OCI-LY1 (cell line): ENCODE results near the gene ZZZ3.
"Not testable (repeated sequence)": the region's sequence is repeated elsewhere in the genome, so short reads cannot be mapped to it uniquely, and the experiment has no call there.

Source experiments
- H2AFZ ChIP-seq: fragments of 200-600 bp; sonication (generic), shearing (Covaris generic); 2 replicates; pipeline ENCODE4 v1.6.0; 2014; ENCODE audit warnings: antibody characterized with exemption, mild to moderate bottlenecking, low read length
- H3F3A ChIP-seq: fragments of 200-600 bp; sonication (generic), shearing (Covaris generic); 2 replicates; pipeline ENCODE4 v1.6.0; 2014; ENCODE audit warnings: mild to moderate bottlenecking, antibody characterized with exemption, low read length, moderate library complexity; ENCODE audit not compliant: insufficient read depth
- H3K27ac ChIP-seq: fragments of 200-600 bp; sonication (generic); 2 replicates; pipeline ENCODE4 v1.5.1; 2014; ENCODE audit warnings: low read length, mixed run types, mild to moderate bottlenecking, low read depth; ENCODE audit not compliant: poor library complexity, severe bottlenecking
- H3K27me3 ChIP-seq: fragments of 200-600 bp; sonication (generic); 2 replicates; pipeline ENCODE4 v1.6.0; 2014; ENCODE audit warnings: antibody characterized with exemption, mild to moderate bottlenecking, low read length, moderate library complexity; ENCODE audit not compliant: insufficient read depth
- H3K36me3 ChIP-seq: fragments of 200-600 bp; sonication (generic); 2 replicates; pipeline ENCODE4 v1.6.1; 2014; ENCODE audit warnings: mild to moderate bottlenecking, antibody characterized with exemption, low read length, moderate library complexity, mixed read lengths; ENCODE audit not compliant: insufficient read depth
- H3K4me1 ChIP-seq: fragments of 200-600 bp; sonication (generic); 2 replicates; pipeline ENCODE4 v1.5.1; 2014; ENCODE audit warnings: mild to moderate bottlenecking, low read length, moderate library complexity; ENCODE audit not compliant: insufficient read depth, severe bottlenecking
- H3K4me2 ChIP-seq: fragments of 200-600 bp; sonication (generic), shearing (Covaris generic); 2 replicates; pipeline ENCODE4 v1.6.1; 2014; ENCODE audit warnings: low read length
- H3K4me3 ChIP-seq: fragments of 200-600 bp; sonication (generic); 2 replicates; pipeline ENCODE4 v1.5.1; 2014; ENCODE audit warnings: low read length, low read depth, mild to moderate bottlenecking, mixed read lengths; ENCODE audit not compliant: poor library complexity, severe bottlenecking
- H3K79me2 ChIP-seq: fragments of 200-600 bp; shearing (Covaris generic); 2 replicates; pipeline ENCODE4 v1.6.1; 2016; ENCODE audit warnings: mixed run types, low read length, mixed read lengths; ENCODE audit not compliant: insufficient read depth
- H3K9ac ChIP-seq: fragments of 200-600 bp; sonication (generic), shearing (Covaris generic); 2 replicates; pipeline ENCODE4 v1.6.1; 2014; ENCODE audit warnings: mild to moderate bottlenecking, low read length, mixed read lengths
- H3K9me2 ChIP-seq: fragments of 200-600 bp; sonication (generic), shearing (Covaris generic); 2 replicates; pipeline ENCODE4 v1.6.1; 2014; ENCODE audit warnings: low read depth, mild to moderate bottlenecking, low read length, mixed read lengths
- H3K9me3 ChIP-seq: fragments of 200-600 bp; shearing (Covaris generic); 2 replicates; pipeline ENCODE4 v1.6.1; 2014; ENCODE audit warnings: low read length, mixed read lengths
- H4K20me1 ChIP-seq: fragments of 200-600 bp; sonication (generic), shearing (Covaris generic); 2 replicates; pipeline ENCODE4 v1.6.0; 2016; ENCODE audit warnings: mild to moderate bottlenecking, low read length; ENCODE audit not compliant: insufficient read depth
- CTCF ChIP-seq: fragments of 200-600 bp; sonication (generic), shearing (Covaris generic); IDR thresholded peaks from 2 replicates; pipeline ENCODE4 v1.5.1; 2017; ENCODE audit warnings: mild to moderate bottlenecking, antibody characterized with exemption, low read length, moderate library complexity, mixed read lengths
- EZH2 ChIP-seq: fragments of 200-600 bp; sonication (generic), shearing (Covaris generic); IDR thresholded peaks from 2 replicates; pipeline ENCODE4 v1.8.0; 2017; ENCODE audit warnings: borderline replicate concordance, mixed run types, mild to moderate bottlenecking, antibody characterized with exemption, low read length, moderate library complexity, mixed read lengths

ZZZ3 gene

DNA sequence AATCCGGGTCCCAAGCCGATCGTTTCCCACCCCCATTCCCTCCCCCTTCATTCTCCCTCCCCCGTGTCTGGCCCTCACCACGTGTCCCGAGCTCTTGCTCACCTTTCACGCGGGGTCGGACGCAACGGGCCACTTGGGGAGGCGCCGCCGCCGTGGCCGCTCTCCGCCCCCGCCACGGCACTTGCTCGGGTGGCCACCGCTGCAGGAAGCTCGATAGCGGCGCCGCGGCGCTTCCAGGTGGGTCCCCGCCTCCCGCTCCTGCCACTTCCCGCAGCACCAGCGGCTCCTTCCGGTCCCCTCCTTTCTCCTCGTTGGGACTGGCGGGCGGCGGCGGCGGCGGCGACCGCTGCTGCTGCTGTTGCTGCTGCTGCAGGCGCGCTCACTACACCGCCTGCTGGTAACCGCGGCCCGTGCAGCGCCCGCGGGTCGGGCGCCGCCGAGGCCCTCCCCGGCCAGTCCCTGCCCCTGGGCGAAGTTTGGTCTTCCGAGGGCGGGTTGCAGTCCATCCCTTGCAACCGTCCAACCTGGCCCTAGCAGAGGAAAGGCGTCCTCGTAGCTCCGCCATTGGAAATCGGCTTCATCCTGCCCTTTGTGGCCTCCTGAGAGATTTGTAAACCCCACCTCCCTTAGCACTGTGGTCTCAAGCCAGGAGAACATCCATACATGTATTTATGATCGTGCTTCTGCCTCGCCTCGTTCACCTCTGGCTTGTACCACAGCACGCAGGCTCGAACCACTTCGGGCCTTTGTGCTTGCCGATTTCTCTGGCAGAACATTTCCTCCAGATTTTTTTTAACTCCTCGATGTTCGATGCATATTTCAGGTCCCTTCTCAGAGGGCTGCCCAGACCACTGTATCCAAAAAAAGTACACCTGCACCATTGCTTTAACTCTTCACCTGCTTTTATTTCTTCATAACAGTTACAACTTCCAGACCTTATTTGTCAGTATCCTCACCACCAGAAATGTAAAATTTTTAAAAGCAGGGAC is 996 bp upstream of the ZZZ3 start:
- H4K20me1 ChIP-seq = no peaks in the 10 kb centered on the region
- H3K27ac ChIP-seq = peak overlapping the region; percentile 80
- peak overlapping the region; percentile 86 for H3K9ac ChIP-seq

GRCh38 chr1:77680173-77680572 is 2.3 kb downstream of the ZZZ3 start:
- peak overlapping the region; percentile 65 for H3K4me2 ChIP-seq
- H3K9ac ChIP-seq = no peak overlapping the region; the same call in 1 of the 2 replicates
- no peak overlapping the region for H2AFZ ChIP-seq
- H3K4me1 ChIP-seq = peaks cover 60% of the 10 kb centered on the region
- H3K36me3 ChIP-seq = peaks cover 7% of the 10 kb centered on the region; the same call in 1 of the 2 replicates
- H3K4me3 ChIP-seq = peak overlapping the region; percentile 20
- H4K20me1 ChIP-seq = no peaks in the 10 kb centered on the region
- H3K27me3 ChIP-seq = no peaks in the 10 kb centered on the region
- no peaks in the 10 kb centered on the region for H3K9me3 ChIP-seq
- peaks cover 71% of the 10 kb centered on the region for H3K79me2 ChIP-seq
- TF ChIP-seq EZH2 = no peak
- TF ChIP-seq CTCF = no peak
- no peaks in the 10 kb centered on the region for H3K9me2 ChIP-seq
- no peaks in the 10 kb centered on the region for H3F3A ChIP-seq
- no peak overlapping the region for H3K27ac ChIP-seq

More for the DNA sequence above, 996 bp upstream of the ZZZ3 start:
- no peaks in the 10 kb centered on the region for H3K9me2 ChIP-seq
- peak overlapping the region; percentile 95 for H3K4me2 ChIP-seq
- H3K9me3 ChIP-seq = no peaks in the 10 kb centered on the region
- peaks cover 45% of the 10 kb centered on the region for H3K4me1 ChIP-seq
- H3K36me3 ChIP-seq = no peaks in the 10 kb centered on the region
- no peak for TF ChIP-seq EZH2
- TF ChIP-seq CTCF = peak; percentile 85
- peak overlapping the region; percentile 52; the same call in 1 of the 2 replicates for H2AFZ ChIP-seq
- no peaks in the 10 kb centered on the region for H3K27me3 ChIP-seq
- peaks cover 38% of the 10 kb centered on the region for H3K79me2 ChIP-seq
- H3F3A ChIP-seq = no peaks in the 10 kb centered on the region
- peak overlapping the region; percentile 80 for H3K4me3 ChIP-seq

- no peaks in the 10 kb centered on the region for H3K9me3 ChIP-seq
- H2AFZ ChIP-seq = no peak overlapping the region
- H3K9me2 ChIP-seq = no peaks in the 10 kb centered on the region
- no peaks in the 10 kb centered on the region for H4K20me1 ChIP-seq
- H3K79me2 ChIP-seq = peaks cover 83% of the 10 kb centered on the region
- no peaks in the 10 kb centered on the region for H3K27me3 ChIP-seq
- TF ChIP-seq EZH2 (no peak), CTCF (no peak)
- H3K27ac ChIP-seq = no peak overlapping the region
- H3F3A ChIP-seq = no peaks in the 10 kb centered on the region
- H3K4me1 ChIP-seq = peaks cover 54% of the 10 kb centered on the region
- peaks cover 7% of the 10 kb centered on the region; the same call in 1 of the 2 replicates for H3K36me3 ChIP-seq
- no peak overlapping the region for H3K4me2 ChIP-seq
- no peak overlapping the region for H3K4me3 ChIP-seq
- H3K9ac ChIP-seq = no peak overlapping the region
Measured at GRCh38 chr1:77678660-77679610, 3.5 kb downstream of the ZZZ3 start.

GRCh38 chr1:77674807-77675206 is 7.7 kb downstream of the ZZZ3 start:
- not testable (repeated sequence) for H3F3A ChIP-seq, H3K27ac ChIP-seq
- H3K4me1 ChIP-seq = peaks cover 75% of the 10 kb centered on the region

More at GRCh38 chr1:77674807-77675206, 7.7 kb downstream of the ZZZ3 start:
- not testable (repeated sequence) for H3K9me2 ChIP-seq, H3K4me3 ChIP-seq, H3K4me2 ChIP-seq, H4K20me1 ChIP-seq, H2AFZ ChIP-seq, H3K9ac ChIP-seq, H3K36me3 ChIP-seq, H3K27me3 ChIP-seq, H3K9me3 ChIP-seq
- H3K79me2 ChIP-seq = peaks cover 100% of the 10 kb centered on the region
